K562 (cell line): Measurements from ENCODE around the gene PLAAT4. TPM values are rescaled to one million over a fixed set of nuclear protein-coding genes. Genes with fewer than 3 reads are reported as not detected.

Experiments
- ATAC-seq: fragments of 200-7000 bp; cut with Tn5 transposase; 3 replicates; pipeline ENCODE4 v1.9.1; 2020; ENCODE audit warnings: moderate library complexity
- BruUV-seq: library from RNA; stranded (reverse); fragments of 400-500 nt; replicated peaks from 2 replicates; lab custom pipeline; 2021; lab: Mats Ljungman, UMichigan
- CTCF ChIA-PET: fragments of 300-600 bp; formaldehyde crosslinking; extraction: SDS; loops from one replicate; lab custom pipeline; 2021; ENCODE audit warnings: low intra/inter-chr PET ratio; lab: Yijun Ruan, JAX
- POLR2A ChIA-PET: fragments of 300-600, 350-650 bp; sonication (Branson Sonifier 250); formaldehyde crosslinking; extraction: SDS; loops from one replicate; lab custom pipeline; 2021; ENCODE audit warnings: antibody characterized with exemption, inconsistent platforms; lab: Yijun Ruan, JAX
- DNase-seq, 4 experiments: peaks; one replicate each; pipeline versions ENCODE4 v3.0.0 to v3.0.0-alpha.2; 2011 to 2018; ENCODE audit warnings: low spot score in 3 of 4, mixed read lengths in 3 of 4; ENCODE audit errors: extremely low read depth in 1 of 4
- FAIRE-seq: peaks from 2 replicates; lab custom pipeline; 2011; peaks lifted over from hg19 to GRCh38; lab: Jason Lieb, UNC
- H2AFZ ChIP-seq: 2 replicates; pipeline ENCODE4 v1.6.0; 2011; ENCODE audit warnings: low read depth, low read length, control low read depth, inconsistent platforms
- H3K27ac ChIP-seq: fragments of 200-600 bp; 3 replicates; pipeline ENCODE4 v1.8.0; 2011; ENCODE audit warnings: low read depth, mild to moderate bottlenecking, control low read depth, inconsistent platforms, low read length, moderate library complexity, mixed read lengths; ENCODE audit errors: extremely low read depth
- H3K27me3 ChIP-seq, 2 experiments: fragments of 300-600 bp in 1 of 2; 2 replicates in 1 of 2; 3 replicates in 1 of 2; pipeline versions ENCODE4 v1.6.0 to v1.8.0; 2011; ENCODE audit warnings: inconsistent platforms in 2 of 2, low read length in 2 of 2, mild to moderate bottlenecking in 1 of 2, mixed read lengths in 1 of 2, moderate library complexity in 1 of 2; ENCODE audit not compliant: control insufficient read depth in 2 of 2, insufficient read depth in 2 of 2
- H3K36me3 ChIP-seq: fragments of 300-600 bp; 3 replicates; pipeline ENCODE4 v1.8.0; 2011; ENCODE audit warnings: mild to moderate bottlenecking, low read length, inconsistent platforms; ENCODE audit not compliant: control insufficient read depth, insufficient read depth
- H3K4me1 ChIP-seq, 2 experiments: fragments of 200-600 bp in 1 of 2; replicated peaks in 1 of 2; 2 replicates in 1 of 2; 3 replicates in 1 of 2; pipeline versions ENCODE4 v1.5.1 to v1.8.0; 2011; ENCODE audit warnings: inconsistent platforms in 2 of 2, low read length in 2 of 2, mild to moderate bottlenecking in 1 of 2, mixed read lengths in 1 of 2, moderate library complexity in 1 of 2; ENCODE audit not compliant: control insufficient read depth in 2 of 2, insufficient read depth in 2 of 2
- H3K4me2 ChIP-seq: 2 replicates; pipeline ENCODE4 v1.6.1; 2011; ENCODE audit warnings: low read length, control low read depth, inconsistent platforms, mixed read lengths; ENCODE audit not compliant: insufficient read depth
- H3K4me3 ChIP-seq: fragments of 200-600 bp; sonication (generic), shearing (Covaris generic); 2 replicates; pipeline ENCODE4 v1.5.1; 2016; ENCODE audit warnings: control low read depth, inconsistent platforms
- H3K79me2 ChIP-seq: fragments of 200-600 bp; 3 replicates; pipeline ENCODE4 v1.8.0; 2011; ENCODE audit warnings: low read length, inconsistent platforms; ENCODE audit not compliant: control insufficient read depth, insufficient read depth
- H3K9ac ChIP-seq, 2 experiments: 2 replicates each; pipeline versions ENCODE4 v1.6.0 to v1.6.1; 2011; ENCODE audit warnings: low read depth in 2 of 2, low read length in 2 of 2, control low read depth in 1 of 2, inconsistent platforms in 1 of 2, mild to moderate bottlenecking in 1 of 2, mixed read lengths in 1 of 2; ENCODE audit not compliant: insufficient read depth in 1 of 2
- H3K9me1 ChIP-seq: one replicate; pipeline ENCODE4 v1.6.0; 2011; ENCODE audit warnings: inconsistent platforms, mild to moderate bottlenecking, low read length, moderate library complexity; ENCODE audit not compliant: control insufficient read depth, insufficient read depth
- H3K9me3 ChIP-seq: replicated peaks from 2 replicates; pipeline ENCODE4 v1.5.1; 2011; ENCODE audit warnings: low read depth, low read length, inconsistent platforms; ENCODE audit not compliant: control insufficient read depth, insufficient read depth
- H4K20me1 ChIP-seq: replicated peaks from 2 replicates; pipeline ENCODE4 v1.6.1; 2011; ENCODE audit warnings: low read length, inconsistent platforms, mixed read lengths; ENCODE audit not compliant: control insufficient read depth, insufficient read depth
- CSDE1 ChIP-seq, 2 experiments: fragments of 450-650 bp; IDR thresholded peaks; 2 replicates each; pipeline ENCODE4 v1.6.1; 2016; ENCODE audit warnings: mild to moderate bottlenecking in 1 of 2
- FOXO4 ChIP-seq: fragments of 450-650 bp; formaldehyde crosslinking; IDR thresholded peaks from 2 replicates; pipeline ENCODE4 v1.4.0; 2020; ENCODE audit warnings: mild to moderate bottlenecking, moderate library complexity
- HNRNPUL1 ChIP-seq: fragments of 200-400 bp; formaldehyde crosslinking; IDR thresholded peaks from 2 replicates; pipeline ENCODE4 v1.6.1; 2017; ENCODE audit warnings: low read length
- ZFP36 ChIP-seq: fragments of 150-350 bp; IDR thresholded peaks from 2 replicates; pipeline ENCODE4 v1.6.1; 2018; ENCODE audit warnings: low read length, low read depth; ENCODE audit not compliant: partially characterized antibody
- ZFP91 ChIP-seq: sonication (generic); formaldehyde crosslinking; IDR thresholded peaks from 2 replicates; pipeline ENCODE4 v1.8.0; 2022; ENCODE audit warnings: mild to moderate bottlenecking, missing genetic modification reagents
- ZKSCAN8 ChIP-seq: fragments of 200-800 bp; sonication (Bioruptor generic); IDR thresholded peaks from 2 replicates; pipeline ENCODE4 v1.6.1; 2016; ENCODE audit warnings: missing genetic modification characterization, missing compliant biosample characterization
- ZSCAN29 ChIP-seq: fragments of 450-650 bp; IDR thresholded peaks from 2 replicates; pipeline ENCODE4 v1.6.1; 2017
- WGBS: fragments of 100-300 bp; shearing (Covaris generic); methylation state at CpG from one replicate; pipeline ENCODE4 v1.1.6; 2016; ENCODE audit warnings: low coverage, mixed read lengths; ENCODE audit not compliant: insufficient coverage; ENCODE audit errors: missing lambda C conversion rate; 5-methylcytosine and 5-hydroxymethylcytosine counted together
- in situ Hi-C: fragments of 300-500 bp; cut with MboI; formaldehyde crosslinking; loops from 4 replicates; pipeline ENCODE4 v1.15.0; 2018; ENCODE audit warnings: inconsistent platforms, mixed read lengths
- intact Hi-C: fragments of 100-400 bp; cut with micrococcal nuclease; formaldehyde crosslinking; loops from 2 replicates; pipeline ENCODE4 v1.14.2; 2022
- polyA plus RNA-seq, 8 experiments: library from polyadenylated mRNA; depleted of rRNA in 4 of 8; stranded (reverse) in 5 of 8; unstranded in 3 of 8; fragments of >200 nt; fragmentation: Nextera tagmentation in 2 of 8; fragmentation: Illumina TruSeq in 1 of 8; extraction: Ambion mirVana in 2 of 8; extraction: Trizol in 1 of 8; gene quantifications; 2 replicates each; pipeline versions ENCODE4 v1.2.1 to v1.2.3, GENCODE V29; 2011 to 2014; ENCODE audit warnings: inconsistent platforms in 1 of 8, missing spikeins in 1 of 8
- total RNA-seq, 7 experiments: library from RNA; depleted of rRNA in 6 of 7; stranded (reverse); fragments of >200 nt in 6 of 7; fragmentation: Illumina TruSeq in 2 of 7; extraction: Trizol in 2 of 7; gene quantifications; 2 replicates each; pipeline versions ENCODE4 v1.2.1 to v1.2.3, GENCODE V29; 2011 to 2021; ENCODE audit warnings: low replicate concordance in 1 of 7

Gene PLAAT4
- total and polyA plus RNA-seq, 9 of the 15 experiments (the other 6 are each of a cell fraction or from before 2014, with no cell fraction given), result 0.54 to 3.0 (median 1.3) TPM; not detected in 1

GRCh38 chr11:63532799-63533475 lies 3.7 kb upstream of the PLAAT4 start (continued):
- TF ChIP-seq FOXO4, result no peak
- TF ChIP-seq, all 486 proteins: peak for 7

GRCh38 chr11:63534076-63534475 lies 2.5 kb upstream of the PLAAT4 start:
- no peaks in the 10 kb centered on the region for H3K27me3 ChIP-seq
- ChIA-PET CTCF (no interaction called here), POLR2A (no interaction called here)
- ATAC-seq (no peak), FAIRE-seq (no peak), DNase-seq (no peak)
- in situ Hi-C loops (no loop called here), intact Hi-C loops (no loop called here)
- H2AFZ ChIP-seq, result no peak overlapping the region
- no peaks in the 10 kb centered on the region for H3K9me3 ChIP-seq
- H4K20me1 ChIP-seq, result no peaks in the 10 kb centered on the region
- TF ChIP-seq ZFP36 (no peak), CSDE1 (IDR thresholded peaks at IDR 0.05) (no peak), ZFP91 (CRISPR knock-in tag) (no peak), ZSCAN29 (no peak), ZKSCAN8 (no peak), HNRNPUL1 (no peak)
- no peaks in the 10 kb centered on the region for H3K9me1 ChIP-seq
- WGBS, result 84% methylated on average over 3 of the region's 3 CpGs
- H3K36me3 ChIP-seq, result no peaks in the 10 kb centered on the region
- H3K9ac ChIP-seq, result no peak overlapping the region
- H3K27ac ChIP-seq, result no peak overlapping the region
- no peaks in the 10 kb centered on the region for H3K79me2 ChIP-seq
- peaks cover 27 to 68% of the 10 kb centered on the region in 2 experiments for H3K4me1 ChIP-seq
- H3K4me2 ChIP-seq, result no peak overlapping the region
- no peak overlapping the region for H3K4me3 ChIP-seq
- BruUV-seq, result no TSS peak
